CD14-positive monocyte (primary cell): Measurements from ENCODE around the gene OS9. TPM values are rescaled to one million over a fixed set of nuclear protein-coding genes. Genes with fewer than 3 reads are reported as not detected.
A peak's percentile ranks its signal among the peaks of the same experiment; 100 is the strongest.

Source experiments
- DNase-seq, 3 donors: peaks; one replicate each; pipeline ENCODE4 v3.0.0-alpha.2; 2011 to 2022
- H2AFZ ChIP-seq: 2 replicates; pipeline ENCODE4 v1.6.0; 2012; ENCODE audit warnings: mild to moderate bottlenecking, low read depth, low read length, inconsistent platforms; ENCODE audit not compliant: insufficient read depth, poor library complexity, severe bottlenecking
- H3K27ac ChIP-seq, 2 donors: 1 replicate in 1 of 2; 2 replicates in 1 of 2; pipeline ENCODE4 v1.5.1; 2012 to 2013; ENCODE audit warnings: low read length in 2 of 2, control low read depth in 1 of 2, inconsistent platforms in 1 of 2, low read depth in 1 of 2, mild to moderate bottlenecking in 1 of 2
- H3K27me3 ChIP-seq, 2 donors: one replicate each; pipeline versions ENCODE4 v1.6.0 to v1.6.1; 2011 to 2013; ENCODE audit warnings: low read length in 2 of 2; ENCODE audit not compliant: control insufficient read depth in 2 of 2, insufficient read depth in 2 of 2
- H3K36me3 ChIP-seq, 2 donors: replicated peaks in 1 of 2; 1 replicate in 1 of 2; 2 replicates in 1 of 2; pipeline versions ENCODE4 v1.5.1 to v1.6.1; 2012 to 2013; ENCODE audit warnings: low read length in 2 of 2, control low read depth in 1 of 2, inconsistent platforms in 1 of 2, mild to moderate bottlenecking in 1 of 2; ENCODE audit not compliant: insufficient read depth in 2 of 2, control insufficient read depth in 1 of 2
- H3K4me1 ChIP-seq, 2 donors: 1 replicate in 1 of 2; 2 replicates in 1 of 2; pipeline versions ENCODE4 v1.5.1 to v1.6.1; 2012 to 2013; ENCODE audit warnings: low read length in 2 of 2, control low read depth in 1 of 2, inconsistent platforms in 1 of 2, mild to moderate bottlenecking in 1 of 2, moderate library complexity in 1 of 2; ENCODE audit not compliant: insufficient read depth in 2 of 2, control insufficient read depth in 1 of 2
- H3K4me2 ChIP-seq: replicated peaks from 2 replicates; pipeline ENCODE3; 2012; ENCODE audit warnings: low read length, moderate library complexity, mild to moderate bottlenecking; ENCODE audit not compliant: poor library complexity, severe bottlenecking; ENCODE audit errors: extremely low read depth
- H3K4me3 ChIP-seq, 3 experiments: fragments of 200-600 bp in 1 of 3; sonication (generic) in 1 of 3; replicated peaks in 1 of 3; 1 replicate in 2 of 3; 2 replicates in 1 of 3; pipeline ENCODE4 v1.5.1; 2011 to 2013; ENCODE audit warnings: low read length in 3 of 3, mild to moderate bottlenecking in 3 of 3, control low read depth in 2 of 3, low read depth in 2 of 3, inconsistent platforms in 1 of 3, moderate library complexity in 1 of 3
- H3K79me2 ChIP-seq: 2 replicates; pipeline ENCODE4 v1.6.0; 2012; ENCODE audit warnings: mild to moderate bottlenecking, control low read depth, inconsistent platforms, low read length, moderate library complexity; ENCODE audit not compliant: insufficient read depth
- H3K9ac ChIP-seq: 2 replicates; pipeline ENCODE4 v1.6.0; 2017; ENCODE audit warnings: low read length, mild to moderate bottlenecking; ENCODE audit not compliant: insufficient read depth, poor library complexity, severe bottlenecking
- H3K9me3 ChIP-seq, 2 donors: replicated peaks in 1 of 2; 1 replicate in 1 of 2; 2 replicates in 1 of 2; pipeline versions ENCODE4 v1.5.1 to v1.6.1; 2012 to 2013; ENCODE audit warnings: low read length in 2 of 2, control low read depth in 1 of 2; ENCODE audit not compliant: control insufficient read depth in 1 of 2, insufficient read depth in 1 of 2
- H4K20me1 ChIP-seq: 2 replicates; pipeline ENCODE4 v1.6.0; 2012; ENCODE audit warnings: mild to moderate bottlenecking, low read length, control low read depth, moderate library complexity; ENCODE audit not compliant: insufficient read depth
- H3K27ac Mint-ChIP-seq, 7 donors: one replicate each; pipeline ENCODE4 v1.8.0; 2020; ENCODE audit warnings: mild to moderate bottlenecking in 7 of 7, mixed read lengths in 7 of 7, moderate library complexity in 6 of 7, inconsistent platforms in 2 of 7
- H3K27me3 Mint-ChIP-seq, 3 donors: one replicate each; pipeline ENCODE4 v1.8.0; 2021 to 2022; ENCODE audit warnings: low read depth in 3 of 3, mild to moderate bottlenecking in 3 of 3, mixed read lengths in 3 of 3, moderate library complexity in 3 of 3, inconsistent platforms in 1 of 3
- H3K36me3 Mint-ChIP-seq, 2 donors: one replicate each; pipeline ENCODE4 v1.8.0; 2020; ENCODE audit warnings: mixed read lengths in 2 of 2, inconsistent platforms in 1 of 2, mild to moderate bottlenecking in 1 of 2
- H3K4me1 Mint-ChIP-seq: one replicate; pipeline ENCODE4 v1.8.0; 2020; ENCODE audit warnings: mild to moderate bottlenecking, mixed read lengths
- H3K4me3 Mint-ChIP-seq, 2 donors: one replicate each; pipeline ENCODE4 v1.8.0; 2020; ENCODE audit warnings: mild to moderate bottlenecking in 2 of 2, mixed read lengths in 2 of 2, moderate library complexity in 1 of 2
- H3K9me3 Mint-ChIP-seq, 7 donors: one replicate each; pipeline ENCODE4 v1.8.0; 2020 to 2022; ENCODE audit warnings: mixed read lengths in 7 of 7, mild to moderate bottlenecking in 6 of 7, moderate library complexity in 6 of 7, inconsistent platforms in 2 of 7
- WGBS: methylation state at CpG from one replicate; pipeline ENCODE4 v1.1.5; 2013; ENCODE audit warnings: missing lambda C conversion rate; ENCODE audit not compliant: insufficient coverage; 5-methylcytosine and 5-hydroxymethylcytosine counted together
- intact Hi-C, 2 donors: fragments of 100-400 bp; cut with micrococcal nuclease; formaldehyde crosslinking; loops; one replicate each; pipeline versions ENCODE4 v1.15.0 to v1.15.1; 2023
- polyA plus RNA-seq, 3 donors: library from polyadenylated mRNA; depleted of rRNA in 1 of 3; unstranded in 2 of 3; stranded (reverse) in 1 of 3; fragments of 300-500 nt in 2 of 3; fragments of >200 nt in 1 of 3; fragmentation: Illumina TruSeq in 2 of 3; gene quantifications; 1 replicate in 2 of 3; 2 replicates in 1 of 3; pipeline ENCODE4 v1.2.3, GENCODE V29; 2012 to 2021
- TF ChIP-seq, protein P1 (sequence below): fragments of 200-600 bp; IDR thresholded peaks from one replicate; pipeline ENCODE4 v1.8.0; 2022; ENCODE audit warnings: antibody characterized with exemption, mild to moderate bottlenecking

Gene OS9
- polyA plus RNA-seq, 3 donors: 90.9 to 484 (median 128) TPM

DNA sequence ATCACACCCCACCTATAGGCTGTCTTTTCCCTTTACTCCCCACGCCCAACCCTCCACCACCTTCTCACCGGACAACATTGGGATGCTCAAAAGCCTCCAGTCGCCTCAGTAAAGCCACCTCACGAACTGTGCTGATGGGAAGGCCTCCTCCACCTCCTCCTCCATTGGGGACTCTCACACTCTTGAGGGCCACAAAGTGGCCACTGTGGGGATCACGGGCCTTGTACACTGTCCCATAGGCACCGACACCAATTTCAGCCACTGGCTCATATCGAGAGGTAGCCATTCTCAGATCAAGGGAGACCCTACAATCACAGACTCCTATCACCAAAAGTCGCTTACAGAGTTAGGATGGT lies 57.5 kb downstream of the OS9 start:
- peak overlapping the region; percentile 92 for H2AFZ ChIP-seq
- no peak for DNase-seq
- H3K27ac ChIP-seq: peak overlapping the region; percentile 79 to 82
- Mint-ChIP-seq H3K4me1 (peaks cover 37% of the 10 kb centered on the region), H3K9me3 (no peaks in the 10 kb centered on the region), H3K4me3 (peak overlapping the region; percentile 82 to 96), H3K36me3 (peaks cover 22 to 41% of the 10 kb centered on the region in 2 donors), H3K27me3 (peaks cover 7 to 13% (median 7%) of the 10 kb centered on the region in 3 donors), H3K27ac (peak overlapping the region; percentile 84 to 95 (median 89))
- H3K36me3 ChIP-seq: peaks cover 14 to 38% of the 10 kb centered on the region in 2 donors
- peaks cover 0 to 7% of the 10 kb centered on the region in 2 donors for H3K27me3 ChIP-seq
- intact Hi-C loops: loop anchor here in 1 of 2 donors (10.0 kb wide), 1 partner anchor 207 kb away; the partner anchor contains the start of gene DCTN2
- peaks cover 32 to 37% of the 10 kb centered on the region in 2 donors for H3K4me1 ChIP-seq
- TF ChIP-seq, protein P1, sequence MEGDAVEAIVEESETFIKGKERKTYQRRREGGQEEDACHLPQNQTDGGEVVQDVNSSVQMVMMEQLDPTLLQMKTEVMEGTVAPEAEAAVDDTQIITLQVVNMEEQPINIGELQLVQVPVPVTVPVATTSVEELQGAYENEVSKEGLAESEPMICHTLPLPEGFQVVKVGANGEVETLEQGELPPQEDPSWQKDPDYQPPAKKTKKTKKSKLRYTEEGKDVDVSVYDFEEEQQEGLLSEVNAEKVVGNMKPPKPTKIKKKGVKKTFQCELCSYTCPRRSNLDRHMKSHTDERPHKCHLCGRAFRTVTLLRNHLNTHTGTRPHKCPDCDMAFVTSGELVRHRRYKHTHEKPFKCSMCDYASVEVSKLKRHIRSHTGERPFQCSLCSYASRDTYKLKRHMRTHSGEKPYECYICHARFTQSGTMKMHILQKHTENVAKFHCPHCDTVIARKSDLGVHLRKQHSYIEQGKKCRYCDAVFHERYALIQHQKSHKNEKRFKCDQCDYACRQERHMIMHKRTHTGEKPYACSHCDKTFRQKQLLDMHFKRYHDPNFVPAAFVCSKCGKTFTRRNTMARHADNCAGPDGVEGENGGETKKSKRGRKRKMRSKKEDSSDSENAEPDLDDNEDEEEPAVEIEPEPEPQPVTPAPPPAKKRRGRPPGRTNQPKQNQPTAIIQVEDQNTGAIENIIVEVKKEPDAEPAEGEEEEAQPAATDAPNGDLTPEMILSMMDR: no peak
- peak overlapping the region; percentile 72 for H3K9ac ChIP-seq
- 18% methylated on average over 7 of the region's 8 CpGs for WGBS
- peak overlapping the region; percentile 36 to 81 (median 68) for H3K4me3 ChIP-seq
- H4K20me1 ChIP-seq: no peaks in the 10 kb centered on the region
- H3K79me2 ChIP-seq: peaks cover 27% of the 10 kb centered on the region
- no peaks in the 10 kb centered on the region for H3K9me3 ChIP-seq
- peak overlapping the region; percentile 88 for H3K4me2 ChIP-seq

DNA sequence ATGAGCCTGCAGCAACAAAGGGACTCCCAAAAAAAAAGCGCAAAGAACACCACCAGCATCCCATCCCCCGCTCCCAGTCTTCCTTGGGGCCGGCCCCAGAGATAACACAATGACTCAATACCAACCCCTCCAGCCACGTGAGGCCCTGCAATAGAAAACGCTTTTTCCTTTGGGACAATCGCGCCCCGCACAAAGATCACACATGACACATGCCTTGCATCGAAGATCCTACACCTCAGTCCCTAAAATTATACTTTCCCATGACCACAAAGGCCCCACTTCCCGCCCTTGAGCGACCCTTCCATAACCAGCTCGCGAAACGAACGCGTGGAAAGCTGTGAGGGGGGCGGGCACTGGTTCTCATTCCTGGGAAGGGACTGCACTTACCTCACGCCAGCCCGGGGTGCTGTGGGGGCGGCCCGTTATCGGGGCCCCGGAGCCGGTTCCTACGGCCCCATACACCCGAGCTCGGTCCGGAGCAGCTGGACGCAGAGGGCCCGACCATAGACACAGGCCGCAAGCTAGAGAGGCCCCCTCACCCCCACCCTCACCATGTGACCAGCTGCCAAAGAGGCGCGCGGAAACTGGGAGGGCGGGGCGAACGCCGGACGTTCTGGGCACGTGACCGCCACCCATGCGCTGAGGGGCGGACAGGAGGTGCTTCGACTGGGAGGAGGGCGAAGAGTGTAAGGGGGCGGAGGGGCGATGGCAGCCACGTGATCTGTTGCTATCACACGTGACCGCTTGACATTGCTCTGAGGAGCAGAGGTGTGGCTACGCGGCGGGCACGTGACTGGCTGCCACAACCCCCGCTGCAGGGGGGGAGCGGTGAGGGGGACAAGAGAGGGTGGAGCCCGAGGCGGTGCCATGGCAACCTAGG lies 58.1 kb downstream of the OS9 start, which contains the start of gene CDK4:
Gene CDK4 (minus strand): TSS at position 523 of the 880 bp plus-strand sequence. CDS start 593 bp downstream, outside the sequence.
- 0% methylated on average over 45 of the region's 58 CpGs for WGBS
- H3K4me1 ChIP-seq: peaks cover 38 to 43% of the 10 kb centered on the region in 2 donors
- H3K27ac Mint-ChIP-seq: peak within 1 kb of the TSS; percentile 84 to 95 (median 92)
- no peaks in the 10 kb centered on the region for H4K20me1 ChIP-seq
- peaks cover 0 to 7% of the 10 kb centered on the region in 2 donors for H3K27me3 ChIP-seq
- peaks cover 27% of the 10 kb centered on the region for H3K79me2 ChIP-seq
- H3K4me1 Mint-ChIP-seq: peaks cover 43% of the 10 kb centered on the region
- peaks cover 14 to 32% of the 10 kb centered on the region in 2 donors for H3K36me3 ChIP-seq
- H2AFZ ChIP-seq: peak within 1 kb of the TSS; percentile 92
- TF ChIP-seq, protein P1: no peak
- peaks cover 0 to 3% (median 0%) of the 10 kb centered on the region in 7 donors for H3K9me3 Mint-ChIP-seq
- DNase-seq: peak; percentile 99 to 100 (median 99)
- peak within 1 kb of the TSS; percentile 82 to 96 for H3K4me3 Mint-ChIP-seq
- peak within 1 kb of the TSS; percentile 88 for H3K4me2 ChIP-seq
- H3K4me3 ChIP-seq: peak within 1 kb of the TSS; percentile 36 to 81 (median 68)
- H3K9me3 ChIP-seq: no peaks in the 10 kb centered on the region
- H3K27me3 Mint-ChIP-seq: peaks cover 7 to 13% (median 7%) of the 10 kb centered on the region in 3 donors
- peaks cover 21 to 36% of the 10 kb centered on the region in 2 donors for H3K36me3 Mint-ChIP-seq
- peak within 1 kb of the TSS; percentile 72 for H3K9ac ChIP-seq
- H3K27ac ChIP-seq: peak within 1 kb of the TSS; percentile 79 to 82
- intact Hi-C loops: loop anchor here in 1 of 2 donors (10.0 kb wide), 1 partner anchor 207 kb away; the partner anchor contains the start of gene DCTN2
